ENCODE results near the gene PHOX2A.

Gene PHOX2A

DNA sequence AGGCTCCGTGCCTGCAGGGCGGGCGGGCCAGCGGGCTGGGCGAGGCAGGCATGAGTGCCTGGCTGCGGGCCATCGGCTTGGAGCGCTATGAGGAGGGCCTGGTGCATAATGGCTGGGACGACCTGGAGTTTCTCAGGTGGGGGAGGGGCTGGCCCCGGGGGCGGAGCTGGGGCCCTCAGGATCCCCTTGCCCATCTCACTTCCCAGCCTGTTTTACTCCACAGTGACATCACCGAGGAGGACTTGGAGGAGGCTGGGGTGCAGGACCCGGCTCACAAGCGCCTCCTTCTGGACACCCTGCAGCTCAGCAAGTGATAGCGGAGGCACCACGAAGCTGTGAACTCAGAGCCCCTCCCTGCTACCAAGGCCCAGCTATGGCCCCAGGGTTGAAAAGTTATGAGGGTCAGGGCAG lies 5.9 kb downstream of the PHOX2A start:
- Histone ChIP-seq H3K9me3 (ENCODE audit: control insufficient read depth, insufficient read depth, low read depth, low read length) (no peaks in the 10 kb centered on the region), H3K27ac (ENCODE audit: extremely low read depth, low read depth, low read length) (no peak overlapping the region), H3K36me3 (ENCODE audit: control insufficient read depth in 2 of 2, insufficient read depth in 1 of 2, low read length in 2 of 2) (peaks cover 0 to 57% of the 10 kb centered on the region in 2 experiments; a peak in 2 of 3 replicates), H3K4me3 (ENCODE audit: low read depth, low read length) (no peak overlapping the region), H3K4me1 (ENCODE audit: control insufficient read depth, insufficient read depth, low read length) (no peaks in the 10 kb centered on the region)
- TF ChIP-seq MYNN (tag by site-specific recombination; IDR thresholded peaks at IDR 0.05; ENCODE audit: borderline replicate concordance) (no peak), ZNF785 (tag by site-specific recombination; IDR thresholded peaks at IDR 0.05) (peak; percentile 94), KLF1 (tag by site-specific recombination; IDR thresholded peaks at IDR 0.05) (peak; percentile 77), ZNF626 (tag by site-specific recombination; IDR thresholded peaks at IDR 0.05) (no peak), ZBTB8A (tag by site-specific recombination; IDR thresholded peaks at IDR 0.05) (no peak), GLI4 (tag by site-specific recombination; IDR thresholded peaks at IDR 0.05) (no peak)
- TF ChIP-seq, protein P1, sequence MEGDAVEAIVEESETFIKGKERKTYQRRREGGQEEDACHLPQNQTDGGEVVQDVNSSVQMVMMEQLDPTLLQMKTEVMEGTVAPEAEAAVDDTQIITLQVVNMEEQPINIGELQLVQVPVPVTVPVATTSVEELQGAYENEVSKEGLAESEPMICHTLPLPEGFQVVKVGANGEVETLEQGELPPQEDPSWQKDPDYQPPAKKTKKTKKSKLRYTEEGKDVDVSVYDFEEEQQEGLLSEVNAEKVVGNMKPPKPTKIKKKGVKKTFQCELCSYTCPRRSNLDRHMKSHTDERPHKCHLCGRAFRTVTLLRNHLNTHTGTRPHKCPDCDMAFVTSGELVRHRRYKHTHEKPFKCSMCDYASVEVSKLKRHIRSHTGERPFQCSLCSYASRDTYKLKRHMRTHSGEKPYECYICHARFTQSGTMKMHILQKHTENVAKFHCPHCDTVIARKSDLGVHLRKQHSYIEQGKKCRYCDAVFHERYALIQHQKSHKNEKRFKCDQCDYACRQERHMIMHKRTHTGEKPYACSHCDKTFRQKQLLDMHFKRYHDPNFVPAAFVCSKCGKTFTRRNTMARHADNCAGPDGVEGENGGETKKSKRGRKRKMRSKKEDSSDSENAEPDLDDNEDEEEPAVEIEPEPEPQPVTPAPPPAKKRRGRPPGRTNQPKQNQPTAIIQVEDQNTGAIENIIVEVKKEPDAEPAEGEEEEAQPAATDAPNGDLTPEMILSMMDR (tag by site-specific recombination; IDR thresholded peaks at IDR 0.05) = peak; percentile 30; the same call in 1 of the 2 replicates
- TF ChIP-seq, protein P2, sequence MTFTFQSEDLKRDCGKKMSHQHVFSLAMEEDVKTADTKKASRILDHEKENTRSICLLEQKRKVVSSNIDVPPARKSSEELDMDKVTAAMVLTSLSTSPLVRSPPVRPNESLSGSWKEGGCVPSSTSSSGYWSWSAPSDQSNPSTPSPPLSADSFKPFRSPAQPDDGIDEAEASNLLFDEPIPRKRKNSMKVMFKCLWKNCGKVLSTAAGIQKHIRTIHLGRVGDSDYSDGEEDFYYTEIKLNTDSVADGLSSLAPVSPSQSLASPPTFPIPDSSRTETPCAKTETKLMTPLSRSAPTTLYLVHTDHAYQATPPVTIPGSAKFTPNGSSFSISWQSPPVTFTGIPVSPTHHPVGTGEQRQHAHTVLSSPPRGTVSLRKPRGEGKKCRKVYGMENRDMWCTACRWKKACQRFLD (tag by site-specific recombination; IDR thresholded peaks at IDR 0.05) = no peak
- TF ChIP-seq, protein P3, sequence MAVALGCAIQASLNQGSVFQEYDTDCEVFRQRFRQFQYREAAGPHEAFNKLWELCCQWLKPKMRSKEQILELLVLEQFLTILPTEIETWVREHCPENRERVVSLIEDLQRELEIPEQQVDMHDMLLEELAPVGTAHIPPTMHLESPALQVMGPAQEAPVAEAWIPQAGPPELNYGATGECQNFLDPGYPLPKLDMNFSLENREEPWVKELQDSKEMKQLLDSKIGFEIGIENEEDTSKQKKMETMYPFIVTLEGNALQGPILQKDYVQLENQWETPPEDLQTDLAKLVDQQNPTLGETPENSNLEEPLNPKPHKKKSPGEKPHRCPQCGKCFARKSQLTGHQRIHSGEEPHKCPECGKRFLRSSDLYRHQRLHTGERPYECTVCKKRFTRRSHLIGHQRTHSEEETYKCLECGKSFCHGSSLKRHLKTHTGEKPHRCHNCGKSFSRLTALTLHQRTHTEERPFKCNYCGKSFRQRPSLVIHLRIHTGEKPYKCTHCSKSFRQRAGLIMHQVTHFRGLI (tag by site-specific recombination; IDR thresholded peaks at IDR 0.05) = no peak
- ChIA-PET POLR2A (interaction anchor here (0.6 to 4.5 kb wide), 4 partner anchors 12 to 193 kb away, joined by 3 to 42 read pairs (median 4); partner anchors contain the start of gene INPPL1), CTCF (interaction anchor here (0.6 to 3.5 kb wide), 14 partner anchors 10 to 213 kb away, joined by 3 to 26 read pairs (median 4); partner anchors contain the start of gene INPPL1)

DNA sequence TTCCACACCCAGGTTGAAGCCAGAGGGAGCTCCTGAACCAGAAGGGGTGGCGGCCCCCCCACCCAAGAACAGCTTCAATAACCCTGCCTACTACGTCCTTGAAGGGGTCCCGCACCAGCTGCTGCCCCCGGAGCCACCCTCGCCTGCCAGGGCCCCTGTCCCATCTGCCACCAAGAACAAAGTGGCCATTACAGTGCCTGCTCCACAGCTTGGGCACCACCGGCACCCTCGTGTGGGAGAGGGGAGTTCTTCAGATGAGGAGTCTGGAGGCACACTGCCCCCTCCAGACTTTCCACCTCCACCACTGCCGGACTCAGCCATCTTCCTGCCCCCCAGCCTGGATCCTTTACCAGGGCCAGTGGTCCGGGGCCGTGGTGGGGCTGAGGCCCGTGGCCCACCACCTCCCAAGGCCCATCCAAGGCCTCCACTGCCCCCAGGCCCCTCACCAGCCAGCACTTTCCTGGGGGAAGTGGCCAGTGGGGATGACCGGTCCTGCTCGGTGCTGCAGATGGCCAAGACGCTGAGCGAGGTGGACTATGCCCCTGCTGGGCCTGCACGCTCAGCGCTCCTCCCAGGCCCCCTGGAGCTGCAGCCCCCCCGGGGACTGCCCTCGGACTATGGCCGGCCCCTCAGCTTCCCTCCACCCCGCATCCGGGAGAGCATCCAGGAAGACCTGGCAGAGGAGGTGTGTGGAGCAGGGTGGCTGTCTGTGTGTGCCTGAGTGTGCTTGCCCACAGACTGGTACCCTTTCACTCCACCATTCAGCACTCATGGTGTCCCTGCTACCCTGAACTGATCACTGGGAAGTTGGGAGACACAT lies 6.7 kb downstream of the PHOX2A start:
- no peak overlapping the region for H3K4me3 ChIP-seq (ENCODE audit: low read depth, low read length)
- TF ChIP-seq GLIS1 (tag by site-specific recombination; IDR thresholded peaks at IDR 0.05) (peak; percentile 24; the same call in 1 of the 2 replicates), ZNF548 (tag by site-specific recombination; IDR thresholded peaks at IDR 0.05) (no peak)
- ChIA-PET CTCF (interaction anchor here (0.6 to 3.5 kb wide), 15 partner anchors 9 to 212 kb away, joined by 3 to 26 read pairs (median 4); partner anchors contain the start of gene INPPL1), POLR2A (interaction anchor here (0.9 to 4.5 kb wide), 4 partner anchors 11 to 194 kb away, joined by 3 to 42 read pairs (median 4); partner anchors contain the start of gene INPPL1)
- H3K4me1 ChIP-seq (ENCODE audit: control insufficient read depth, insufficient read depth, low read length) = no peaks in the 10 kb centered on the region
- H3K36me3 ChIP-seq (ENCODE audit: control insufficient read depth in 2 of 2, insufficient read depth in 1 of 2, low read length in 2 of 2) = peaks cover 0 to 64% of the 10 kb centered on the region in 2 experiments; a peak in 2 of 3 replicates
- no peaks in the 10 kb centered on the region for H3K9me3 ChIP-seq (ENCODE audit: control insufficient read depth, insufficient read depth, low read depth, low read length)
- no peak overlapping the region for H3K27ac ChIP-seq (ENCODE audit: extremely low read depth, low read depth, low read length)

DNA sequence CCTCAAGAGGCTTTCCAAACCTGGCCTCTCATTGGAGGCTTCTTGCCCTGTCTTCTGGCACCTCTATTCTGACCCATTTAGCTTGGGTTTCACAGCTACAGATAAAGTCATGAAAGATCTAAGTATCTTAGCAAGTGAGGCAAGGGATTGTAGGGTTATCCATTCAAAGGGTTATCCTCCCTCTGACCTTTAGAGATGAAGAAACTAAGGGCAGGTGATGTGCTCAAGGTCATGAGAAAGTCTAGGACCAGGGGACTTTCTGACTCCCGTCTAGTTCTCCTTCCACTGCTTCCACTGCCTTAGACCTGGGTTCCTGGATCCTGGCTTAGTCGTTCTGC lies 7.2 kb downstream of the PHOX2A start:
- H3K4me3 ChIP-seq (ENCODE audit: low read depth, low read length) = no peak overlapping the region
- H3K36me3 ChIP-seq (ENCODE audit: control insufficient read depth in 2 of 2, insufficient read depth in 1 of 2, low read length in 2 of 2) = peaks cover 0 to 70% of the 10 kb centered on the region in 2 experiments; a peak in 2 of 3 replicates
- ChIA-PET POLR2A (interaction anchor here (1.1 to 4.5 kb wide), 3 partner anchors 10 to 34 kb away, joined by 3 to 42 read pairs (median 5); partner anchors contain the start of gene INPPL1), CTCF (interaction anchor here (0.6 to 3.5 kb wide), 8 partner anchors 10 to 194 kb away, joined by 3 to 26 read pairs (median 4); partner anchors contain the start of gene INPPL1)
- no peak overlapping the region for H3K27ac ChIP-seq (ENCODE audit: extremely low read depth, low read depth, low read length)
- no peaks in the 10 kb centered on the region for H3K9me3 ChIP-seq (ENCODE audit: control insufficient read depth, insufficient read depth, low read depth, low read length)
- no peaks in the 10 kb centered on the region for H3K4me1 ChIP-seq (ENCODE audit: control insufficient read depth, insufficient read depth, low read length)
- TF ChIP-seq GLIS1 (tag by site-specific recombination; IDR thresholded peaks at IDR 0.05) (no peak), ZBTB17 (tag by site-specific recombination; IDR thresholded peaks at IDR 0.05) (no peak), ZNF19 (tag by site-specific recombination; IDR thresholded peaks at IDR 0.05; ENCODE audit: low read depth) (no peak), YY1 (tag by site-specific recombination; IDR thresholded peaks at IDR 0.05) (no peak), SP7 (tag by site-specific recombination; IDR thresholded peaks at IDR 0.05) (no peak), ZNF37A (tag by site-specific recombination; IDR thresholded peaks at IDR 0.05) (no peak), ZNF366 (tag by site-specific recombination; conservative IDR thresholded peaks at IDR 0.05) (no peak), SCRT1 (tag by site-specific recombination; IDR thresholded peaks at IDR 0.05; ENCODE audit: borderline replicate concordance) (no peak), GLIS2 (tag by site-specific recombination; IDR thresholded peaks at IDR 0.05) (no peak), ZNF555 (tag by site-specific recombination; conservative IDR thresholded peaks at IDR 0.05) (no peak), SALL2 (tag by site-specific recombination; IDR thresholded peaks at IDR 0.05; ENCODE audit: borderline replicate concordance) (no peak), ZNF114 (tag by site-specific recombination; IDR thresholded peaks at IDR 0.05) (no peak), ZNF121 (tag by site-specific recombination; IDR thresholded peaks at IDR 0.05) (no peak), ZNF155 (tag by site-specific recombination; IDR thresholded peaks at IDR 0.05) (no peak), ZNF10 (tag by site-specific recombination; IDR thresholded peaks at IDR 0.05) (no peak), ZNF16 (tag by site-specific recombination; IDR thresholded peaks at IDR 0.05; ENCODE audit: low read depth) (no peak), FEZF1 (tag by site-specific recombination; IDR thresholded peaks at IDR 0.05) (no peak), ZNF792 (tag by site-specific recombination; IDR thresholded peaks at IDR 0.05) (no peak)

All from HEK293 (cell line).